Endothelial cell of umbilical vein (primary cell): ENCODE measurements around the gene ATP8A2. TPM values are rescaled to one million over a fixed set of nuclear protein-coding genes. Genes with fewer than 3 reads are reported as not detected.

Experiments used
- BruUV-seq: library from RNA; stranded (reverse); fragments of 400-500 nt; replicated peaks from 2 replicates; lab custom pipeline; 2021; lab: Mats Ljungman, UMichigan
- CTCF ChIA-PET: fragments of 300-600, 350-600 bp; sonication (Branson Sonifier 250); formaldehyde crosslinking; loops from one replicate; lab custom pipeline; 2021; ENCODE audit warnings: antibody characterized with exemption, inconsistent platforms; lab: Charles Lee
- POLR2A ChIA-PET: fragments of 300-600, 350-600 bp; sonication (Branson Sonifier 250); formaldehyde crosslinking; loops from one replicate; lab custom pipeline; 2021; ENCODE audit warnings: antibody characterized with exemption, inconsistent platforms; lab: Charles Lee
- DNase-seq: peaks from one replicate; pipeline ENCODE4 v3.0.0-alpha.2; 2011; ENCODE audit warnings: low read depth, low spot score
- FAIRE-seq: peaks from 2 replicates; lab custom pipeline; 2011; peaks lifted over from hg19 to GRCh38; lab: Jason Lieb, UNC
- H2AFZ ChIP-seq: 2 replicates; pipeline ENCODE4 v1.6.0; 2012; ENCODE audit warnings: low read depth, low read length, control low read depth, inconsistent platforms
- H3K27ac ChIP-seq: 2 replicates; pipeline ENCODE4 v1.5.1; 2011; ENCODE audit warnings: low read depth, mild to moderate bottlenecking, control low read depth, low read length, moderate library complexity; ENCODE audit not compliant: insufficient read depth
- H3K27me3 ChIP-seq, 2 experiments: 2 replicates each; pipeline versions ENCODE4 v1.6.0 to v1.6.1; 2011; ENCODE audit warnings: low read length in 2 of 2, mixed read lengths in 1 of 2; ENCODE audit not compliant: control insufficient read depth in 2 of 2, insufficient read depth in 2 of 2
- H3K36me3 ChIP-seq, 2 experiments: 2 replicates in 1 of 2; 3 replicates in 1 of 2; pipeline ENCODE4 v1.5.1; 2011; ENCODE audit warnings: low read length in 2 of 2, mild to moderate bottlenecking in 1 of 2, moderate library complexity in 1 of 2; ENCODE audit not compliant: control insufficient read depth in 2 of 2, insufficient read depth in 2 of 2; ENCODE audit errors: extremely low read depth in 1 of 2
- H3K4me1 ChIP-seq: 3 replicates; pipeline ENCODE4 v1.5.1; 2011; ENCODE audit warnings: mild to moderate bottlenecking, low read length; ENCODE audit not compliant: control insufficient read depth, insufficient read depth; ENCODE audit errors: extremely low read depth
- H3K4me2 ChIP-seq: 2 replicates; pipeline ENCODE4 v1.6.1; 2011; ENCODE audit warnings: low read length, control low read depth, mixed read lengths; ENCODE audit not compliant: insufficient read depth
- H3K4me3 ChIP-seq, 3 experiments: fragments of 200-600 bp in 1 of 3; sonication (generic), shearing (Covaris generic) in 1 of 3; replicated peaks in 1 of 3; 2 replicates each; pipeline ENCODE4 v1.5.1; 2011 to 2016; ENCODE audit warnings: control low read depth in 3 of 3, low read length in 3 of 3, mild to moderate bottlenecking in 2 of 3, inconsistent platforms in 1 of 3, low read depth in 1 of 3, moderate library complexity in 1 of 3; ENCODE audit not compliant: insufficient read depth in 1 of 3
- H3K79me2 ChIP-seq: 2 replicates; pipeline ENCODE4 v1.6.0; 2012; ENCODE audit warnings: low read length, inconsistent platforms; ENCODE audit not compliant: control insufficient read depth, insufficient read depth
- H3K9ac ChIP-seq: replicated peaks from 2 replicates; pipeline ENCODE3; 2011; ENCODE audit warnings: low read length, control low read depth; ENCODE audit not compliant: insufficient read depth; ENCODE audit errors: extremely low read depth
- H3K9me1 ChIP-seq: replicated peaks from 3 replicates; pipeline ENCODE4 v1.6.0; 2011; ENCODE audit warnings: mild to moderate bottlenecking, low read length; ENCODE audit not compliant: control insufficient read depth, insufficient read depth; ENCODE audit errors: extremely low read depth
- H3K9me3 ChIP-seq: replicated peaks from 2 replicates; pipeline ENCODE4 v1.5.1; 2012; ENCODE audit warnings: low read length, inconsistent platforms; ENCODE audit not compliant: control insufficient read depth, insufficient read depth
- H4K20me1 ChIP-seq: replicated peaks from 2 replicates; pipeline ENCODE3; 2011; ENCODE audit warnings: mild to moderate bottlenecking, low read length; ENCODE audit not compliant: control insufficient read depth, insufficient read depth; ENCODE audit errors: extremely low read depth
- CTCF ChIP-seq, 2 donors: IDR thresholded peaks; 1 replicate in 1 of 2; 2 replicates in 1 of 2; pipeline ENCODE4 v1.5.1; 2011; ENCODE audit warnings: low read length in 2 of 2, mild to moderate bottlenecking in 2 of 2, moderate library complexity in 2 of 2, control low read depth in 1 of 2, inconsistent platforms in 1 of 2, low read depth in 1 of 2; ENCODE audit not compliant: insufficient read depth in 1 of 2; ENCODE audit errors: extremely low read depth in 1 of 2
- EZH2 ChIP-seq: IDR thresholded peaks from 2 replicates; pipeline ENCODE4 v1.6.1; 2012; ENCODE audit warnings: borderline replicate concordance, low read depth, mild to moderate bottlenecking, moderate library complexity, low read length, inconsistent platforms; ENCODE audit not compliant: severe bottlenecking
- FOS ChIP-seq: IDR thresholded peaks from 2 replicates; pipeline ENCODE4 v1.6.1; 2011; ENCODE audit warnings: mild to moderate bottlenecking, low read length, moderate library complexity, borderline replicate concordance; ENCODE audit not compliant: insufficient read depth
- GATA2 ChIP-seq: IDR thresholded peaks from 2 replicates; pipeline ENCODE4 v1.7.0; 2011; ENCODE audit warnings: low read depth, mild to moderate bottlenecking, moderate library complexity, mixed read lengths, low read length; ENCODE audit not compliant: insufficient read length, insufficient read depth
- JUN ChIP-seq: IDR thresholded peaks from 2 replicates; pipeline ENCODE4 v1.6.1; 2011; ENCODE audit warnings: borderline replicate concordance, low read depth; ENCODE audit not compliant: insufficient read length, insufficient read depth
- MAX ChIP-seq: IDR thresholded peaks from 2 replicates; pipeline ENCODE4 v1.6.1; 2011; ENCODE audit not compliant: insufficient read depth, insufficient read length
- MYC ChIP-seq: IDR thresholded peaks from one replicate; pipeline ENCODE4 v1.6.1; 2011; ENCODE audit warnings: mild to moderate bottlenecking, low read depth, low read length
- POLR2A ChIP-seq: IDR thresholded peaks from 2 replicates; pipeline ENCODE4 v1.6.1; 2012; ENCODE audit warnings: low read depth, mild to moderate bottlenecking, control low read depth, low read length
- POLR2AphosphoS5 ChIP-seq: IDR thresholded peaks from 2 replicates; pipeline ENCODE4 v1.6.1; 2012; ENCODE audit warnings: low read depth, mild to moderate bottlenecking, control low read depth, low read length, moderate library complexity; ENCODE audit not compliant: insufficient read depth
- dilution Hi-C: fragments of 300-500 bp; cut with MboI; formaldehyde crosslinking; loops from one replicate; pipeline ENCODE4 v1.15.0; 2019; ENCODE audit warnings: low sequenced_read_pairs; ENCODE audit not compliant: extremely low pct_ligation_motif_present
- intact Hi-C: fragments of 100-400 bp; cut with micrococcal nuclease; formaldehyde crosslinking; loops from one replicate; pipeline ENCODE4 v1.10.0; 2022
- polyA plus RNA-seq, 4 experiments: library from polyadenylated mRNA; depleted of rRNA in 3 of 4; stranded (reverse) in 3 of 4; unstranded in 1 of 4; fragments of >200 nt; gene quantifications; 2 replicates each; pipeline versions ENCODE4 v1.2.1 to v1.2.3, GENCODE V29; 2011 to 2012; ENCODE audit warnings: missing spikeins in 1 of 4
- total RNA-seq: library from RNA; stranded (reverse); gene quantifications from 2 replicates; pipeline ENCODE4 v1.2.3, GENCODE V29; 2021

ATP8A2 gene
- total and polyA plus RNA-seq, 2 donors (not counting 3 experiments of a cell fraction or from before 2014, with no cell fraction given) = 0.11 to 0.49 TPM

- Histone ChIP-seq H3K9me1 (no peaks in the 10 kb centered on the region), H3K79me2 (no peaks in the 10 kb centered on the region), H3K4me1 (peaks cover 46% of the 10 kb centered on the region), H3K9ac (no peak overlapping the region), H3K36me3 (no peaks in the 10 kb centered on the region), H3K9me3 (peaks cover 2% of the 10 kb centered on the region), H2AFZ (no peak overlapping the region), H3K27ac (no peak overlapping the region), H3K4me3 (no peak overlapping the region), H3K27me3 (no peaks in the 10 kb centered on the region), H4K20me1 (no peaks in the 10 kb centered on the region), H3K4me2 (no peak overlapping the region)
- ChIA-PET CTCF (interaction anchor here (1.2 kb wide), 1 partner anchor 30 kb away, joined by 3 read pairs; no protein-coding TSS in a partner anchor), POLR2A (no interaction called here)
- FAIRE-seq (no peak), DNase-seq (no peak)
- intact Hi-C loops = loop anchor here (10.0 kb wide), 2 partner anchors 212 to 698 kb away; partner anchors contain the start of gene RNF6
- dilution Hi-C loops = no loop called here
- BruUV-seq = no TSS peak
- TF ChIP-seq JUN = no peak
- no peak for TF ChIP-seq POLR2AphosphoS5
- TF ChIP-seq FOS = no peak
- TF ChIP-seq MYC = no peak
- no peak for TF ChIP-seq EZH2
- TF ChIP-seq CTCF (IDR thresholded peaks at IDR 0.05; ENCODE audit: extremely low read depth in 1 of 2, insufficient read depth in 1 of 2, low read depth in 1 of 2, low read length in 2 of 2) = no peak
- no peak for TF ChIP-seq MAX
- no peak for TF ChIP-seq POLR2A
- TF ChIP-seq GATA2 = no peak
Measured at GRCh38 chr13:26012995-26013394, 641.2 kb downstream of the ATP8A2 start.
